Measurements from ENCODE around the gene CXCR4. TPM values are rescaled to one million over a fixed set of nuclear protein-coding genes. Genes with fewer than 3 reads are reported as not detected.
A peak's percentile ranks its signal among the peaks of the same experiment; 100 is the strongest.

Gene CXCR4
- total RNA-seq, 1 experiment from 2014 or later: 4.5 TPM

DNA sequence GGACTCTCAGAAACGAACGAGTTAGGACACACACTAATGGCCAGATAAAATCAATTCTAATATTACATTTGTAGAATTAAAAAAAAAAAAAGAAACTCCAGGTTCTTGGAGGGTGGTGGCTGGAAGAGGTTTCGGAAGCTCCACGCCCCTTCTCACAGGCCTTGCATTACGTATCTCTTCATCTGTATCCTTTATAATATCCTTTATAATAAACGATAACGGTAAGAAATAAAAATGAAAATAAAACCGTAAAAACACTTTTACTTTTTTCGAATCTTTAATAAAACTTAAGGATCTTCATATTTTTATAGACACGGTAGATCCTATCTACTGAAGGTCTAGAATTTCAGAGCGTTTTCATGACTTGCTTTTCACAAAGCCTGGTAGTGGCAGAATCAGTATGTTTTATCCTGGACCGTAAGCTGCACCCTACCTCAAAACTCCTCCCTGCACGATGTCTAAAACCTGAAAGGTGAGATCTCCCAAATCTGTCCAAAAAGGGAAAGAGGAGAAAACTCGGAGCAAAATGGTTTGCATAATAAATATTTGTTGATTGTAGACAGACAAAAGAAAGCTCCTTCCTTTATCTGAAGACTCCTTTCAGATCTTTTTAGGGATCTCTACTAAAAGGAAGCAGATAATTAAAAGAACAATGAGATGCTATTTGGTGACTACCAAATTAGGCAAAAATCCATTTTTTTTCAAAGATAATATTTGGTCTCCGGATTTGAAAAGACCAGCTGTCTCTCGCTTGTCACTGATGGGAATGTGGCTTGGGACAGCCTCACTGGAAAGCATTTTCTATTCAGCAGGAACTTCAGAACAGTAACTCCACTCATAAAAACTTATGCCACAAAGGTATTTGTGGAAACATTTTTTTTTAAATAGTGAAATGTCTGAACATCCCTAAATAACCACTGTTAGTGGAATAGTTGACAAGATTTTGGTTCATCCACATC is 2.0 kb upstream of the CXCR4 start:
- in situ Hi-C loops (cut with HindIII; ENCODE audit: low pct_unique_long_range_greater_than_20kb, low sequenced_read_pairs): no loop called here
- no peak for DNase-seq (ENCODE audit: low read depth, low spot score)

DNA sequence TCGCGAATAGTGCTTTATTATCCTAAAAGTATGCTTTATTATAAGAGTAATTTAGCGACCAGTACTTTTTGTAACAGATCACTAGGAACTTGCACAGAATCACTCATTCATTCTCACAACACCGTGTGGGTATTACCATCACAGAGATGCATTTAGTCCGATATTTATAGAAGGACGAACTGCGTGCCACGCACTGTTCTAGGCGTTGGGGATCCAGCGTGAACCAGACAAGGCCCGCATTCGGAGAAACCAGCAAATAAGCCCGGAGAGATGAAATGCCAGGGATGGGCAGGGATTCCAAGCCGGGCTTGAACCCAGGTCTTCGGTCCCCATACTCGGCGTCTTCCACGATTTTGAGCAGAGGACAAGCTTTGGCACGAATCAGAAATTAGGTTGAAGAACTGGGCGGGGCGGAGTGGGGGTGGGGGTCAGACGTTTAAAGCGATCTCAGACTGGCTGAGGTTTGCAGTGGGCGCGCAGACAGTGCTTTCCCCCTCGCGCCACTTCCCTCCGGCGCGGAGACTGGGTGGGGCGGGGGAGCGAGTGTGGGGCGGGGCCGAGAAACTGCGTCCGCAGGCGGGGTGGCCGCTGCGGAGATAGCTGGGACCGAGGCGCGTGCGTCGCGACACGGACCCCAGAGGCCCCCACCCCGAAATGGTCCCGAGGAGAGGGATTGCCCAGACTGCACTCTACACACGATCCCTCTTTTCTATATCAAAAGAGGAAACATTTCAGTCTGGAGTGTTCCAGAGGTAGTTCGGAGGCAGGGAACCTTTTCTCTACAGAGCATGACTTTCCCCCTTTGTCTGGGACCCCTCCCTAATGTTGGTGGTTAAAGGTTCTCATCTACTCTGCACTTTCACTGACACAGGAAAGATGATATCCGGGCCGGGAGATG is 1.1 kb upstream of the CXCR4 start:
- in situ Hi-C loops (cut with HindIII; ENCODE audit: low pct_unique_long_range_greater_than_20kb, low sequenced_read_pairs): no loop called here
- no peak for DNase-seq (ENCODE audit: low read depth, low spot score)

DNA sequence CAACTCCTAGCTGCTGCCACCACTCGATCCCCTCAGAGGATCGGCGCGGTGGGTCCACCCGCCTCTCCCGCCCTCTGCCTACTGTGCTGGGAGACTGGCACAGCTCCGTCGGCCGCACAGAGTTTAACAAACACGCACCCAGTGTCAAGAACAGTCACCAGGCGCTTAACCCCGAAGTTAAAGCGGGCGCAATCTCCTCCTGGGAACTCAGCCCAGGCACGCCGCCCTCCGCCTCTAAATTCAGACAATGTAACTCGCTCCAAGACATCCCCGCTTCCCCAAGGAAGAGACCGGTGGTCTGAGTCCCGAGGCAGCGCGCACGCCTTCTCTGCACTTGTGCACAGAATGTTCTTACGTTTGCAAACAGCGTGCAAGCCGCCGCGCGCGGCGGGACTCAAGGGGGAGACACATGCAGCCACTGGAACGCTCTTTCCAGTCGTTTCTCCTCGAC is 533 bp downstream of the CXCR4 start:
- DNase-seq (ENCODE audit: low read depth, low spot score): peak; percentile 4

GRCh38 chr2:136116813-136117390 is 1.0 kb downstream of the CXCR4 start:
- in situ Hi-C loops (cut with HindIII; ENCODE audit: low pct_unique_long_range_greater_than_20kb, low sequenced_read_pairs): no loop called here
- DNase-seq (ENCODE audit: low read depth, low spot score): no peak

More for the DNA sequence above, 533 bp downstream of the CXCR4 start:
- in situ Hi-C loops (cut with HindIII; ENCODE audit: low pct_unique_long_range_greater_than_20kb, low sequenced_read_pairs): no loop called here

DNA sequence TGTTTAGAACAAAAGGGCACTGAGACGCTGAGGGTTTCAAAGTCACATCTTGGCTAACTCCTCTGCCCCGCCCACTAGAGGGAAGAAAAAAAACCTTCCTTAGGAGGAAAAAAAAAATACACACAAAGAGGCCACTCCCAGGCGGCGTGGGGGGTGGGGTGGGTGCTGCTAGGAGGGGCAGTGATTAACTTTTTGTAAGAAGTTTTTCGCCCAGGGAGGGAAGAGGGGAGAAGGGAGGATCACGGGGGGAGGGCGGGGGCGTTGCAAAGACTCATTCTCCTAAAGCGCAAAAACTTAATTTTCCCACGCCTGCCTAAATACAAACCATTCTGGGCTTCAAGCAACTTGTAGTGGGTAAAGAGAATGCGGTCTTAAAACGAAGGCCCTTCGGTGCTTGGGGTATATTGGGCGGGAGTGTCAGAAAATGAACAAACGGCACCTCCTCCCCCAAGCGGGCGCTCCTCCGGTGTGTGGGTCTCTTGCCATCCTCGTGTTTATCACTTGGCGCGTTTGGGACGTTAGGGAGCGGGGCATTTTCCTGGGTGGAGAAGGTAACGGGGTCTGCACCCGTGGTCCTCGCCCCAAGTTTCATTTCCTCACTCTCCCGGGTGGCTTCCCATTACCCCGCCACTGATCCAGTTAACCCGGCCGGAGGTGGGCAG is 1.7 kb downstream of the CXCR4 start:
- DNase-seq (ENCODE audit: low read depth, low spot score): peak; percentile 45
- in situ Hi-C loops (cut with HindIII; ENCODE audit: low pct_unique_long_range_greater_than_20kb, low sequenced_read_pairs): no loop called here

DNA sequence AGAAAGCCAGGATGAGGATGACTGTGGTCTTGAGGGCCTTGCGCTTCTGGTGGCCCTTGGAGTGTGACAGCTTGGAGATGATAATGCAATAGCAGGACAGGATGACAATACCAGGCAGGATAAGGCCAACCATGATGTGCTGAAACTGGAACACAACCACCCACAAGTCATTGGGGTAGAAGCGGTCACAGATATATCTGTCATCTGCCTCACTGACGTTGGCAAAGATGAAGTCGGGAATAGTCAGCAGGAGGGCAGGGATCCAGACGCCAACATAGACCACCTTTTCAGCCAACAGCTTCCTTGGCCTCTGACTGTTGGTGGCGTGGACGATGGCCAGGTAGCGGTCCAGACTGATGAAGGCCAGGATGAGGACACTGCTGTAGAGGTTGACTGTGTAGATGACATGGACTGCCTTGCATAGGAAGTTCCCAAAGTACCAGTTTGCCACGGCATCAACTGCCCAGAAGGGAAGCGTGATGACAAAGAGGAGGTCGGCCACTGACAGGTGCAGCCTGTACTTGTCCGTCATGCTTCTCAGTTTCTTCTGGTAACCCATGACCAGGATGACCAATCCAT is 2.7 kb downstream of the CXCR4 start:
- DNase-seq (ENCODE audit: low read depth, low spot score): no peak
- in situ Hi-C loops (cut with HindIII; ENCODE audit: low pct_unique_long_range_greater_than_20kb, low sequenced_read_pairs): no loop called here

GRCh38 chr2:136114382-136114781 is 3.6 kb downstream of the CXCR4 start:
- in situ Hi-C loops (cut with HindIII; ENCODE audit: low pct_unique_long_range_greater_than_20kb, low sequenced_read_pairs): no loop called here
- DNase-seq (ENCODE audit: low read depth, low spot score): no peak

DNA sequence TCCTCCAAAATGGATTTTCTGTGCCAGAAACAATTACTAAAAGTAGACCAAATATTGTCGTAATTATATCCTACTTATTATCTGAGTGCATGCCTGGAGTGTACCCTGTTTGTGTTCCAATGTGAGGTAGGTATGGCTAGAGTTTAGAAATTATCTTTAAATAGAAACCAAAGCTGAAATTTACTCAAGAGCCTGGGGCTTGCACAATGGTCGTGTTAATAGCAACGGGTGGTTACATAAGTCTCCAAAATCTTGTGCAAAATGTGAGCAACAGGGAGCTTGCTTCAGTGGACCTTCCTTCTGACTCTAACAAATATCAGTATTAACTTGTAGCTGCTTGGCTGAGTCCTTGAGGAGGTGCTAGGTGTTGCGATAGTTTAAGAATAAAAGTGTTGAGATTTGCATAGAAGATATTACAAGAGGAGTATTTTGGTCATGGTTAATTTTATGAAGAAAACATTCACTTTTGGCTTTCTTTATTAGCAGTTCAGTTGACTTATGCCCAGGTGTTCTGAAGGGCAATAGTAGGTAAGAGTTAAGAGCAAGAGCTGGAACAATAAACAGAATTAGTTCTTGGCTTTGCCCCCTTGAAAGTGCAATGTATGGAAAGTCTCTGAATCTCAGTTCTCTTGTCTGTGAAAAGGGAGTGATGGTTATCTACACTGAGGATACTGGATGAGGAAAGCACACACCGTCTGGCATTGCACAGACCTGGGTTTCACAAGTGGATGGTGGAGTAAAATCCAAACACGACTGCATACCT is 4.6 kb downstream of the CXCR4 start:
- DNase-seq (ENCODE audit: low read depth, low spot score): no peak
- in situ Hi-C loops (cut with HindIII; ENCODE audit: low pct_unique_long_range_greater_than_20kb, low sequenced_read_pairs): no loop called here

DNA sequence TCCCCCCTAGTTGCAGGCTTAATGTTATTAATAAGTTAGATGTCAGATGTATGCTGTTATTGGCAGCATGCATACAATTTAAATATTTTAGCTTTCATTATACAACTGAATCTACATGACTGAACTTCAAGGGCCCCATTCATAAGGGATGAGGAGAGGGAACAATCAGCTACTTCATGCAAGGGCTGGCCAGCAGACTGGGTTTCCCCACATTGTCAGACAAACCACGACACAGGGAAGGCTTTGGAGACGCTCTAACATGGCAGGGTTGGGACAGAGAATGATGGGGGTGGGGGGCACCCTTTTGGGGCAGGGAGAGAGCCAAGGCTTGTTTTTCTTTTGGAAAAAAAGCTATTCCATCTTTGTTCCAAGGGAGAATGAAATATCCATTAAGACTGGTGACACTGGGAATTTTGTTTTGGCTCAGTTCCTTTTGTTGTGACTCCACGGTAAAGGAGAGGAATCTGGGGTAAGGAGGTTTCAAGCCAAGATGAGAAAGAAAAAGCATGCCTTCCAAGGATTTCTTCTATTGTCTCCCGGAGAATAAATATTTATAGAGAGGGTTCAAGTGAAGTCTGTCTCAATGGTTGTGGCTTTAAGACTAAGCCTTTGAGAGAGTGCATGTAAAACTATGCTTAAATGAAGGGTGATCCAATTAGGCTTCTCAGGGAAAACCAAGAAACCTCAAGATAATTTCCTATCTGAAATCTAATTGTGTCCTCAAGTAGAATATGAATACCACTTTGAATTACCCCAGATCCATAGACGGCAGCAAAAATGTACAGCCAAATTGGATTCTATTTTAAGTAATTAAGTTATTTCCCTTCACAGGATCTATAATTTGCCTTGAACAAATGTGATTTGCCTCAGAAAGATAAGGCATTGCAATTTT is 5.4 kb downstream of the CXCR4 start:
- DNase-seq (ENCODE audit: low read depth, low spot score): peak; percentile 60
- in situ Hi-C loops (cut with HindIII; ENCODE audit: low pct_unique_long_range_greater_than_20kb, low sequenced_read_pairs): no loop called here

- in situ Hi-C loops (cut with HindIII; ENCODE audit: low pct_unique_long_range_greater_than_20kb, low sequenced_read_pairs): no loop called here
- DNase-seq (ENCODE audit: low read depth, low spot score): no peak
Measured at GRCh38 chr2:136111711-136112110, 6.2 kb downstream of the CXCR4 start.

GRCh38 chr2:136110526-136110925 is 7.4 kb downstream of the CXCR4 start:
- no peak for DNase-seq (ENCODE audit: low read depth, low spot score)
- in situ Hi-C loops (cut with HindIII; ENCODE audit: low pct_unique_long_range_greater_than_20kb, low sequenced_read_pairs): no loop called here

DNA sequence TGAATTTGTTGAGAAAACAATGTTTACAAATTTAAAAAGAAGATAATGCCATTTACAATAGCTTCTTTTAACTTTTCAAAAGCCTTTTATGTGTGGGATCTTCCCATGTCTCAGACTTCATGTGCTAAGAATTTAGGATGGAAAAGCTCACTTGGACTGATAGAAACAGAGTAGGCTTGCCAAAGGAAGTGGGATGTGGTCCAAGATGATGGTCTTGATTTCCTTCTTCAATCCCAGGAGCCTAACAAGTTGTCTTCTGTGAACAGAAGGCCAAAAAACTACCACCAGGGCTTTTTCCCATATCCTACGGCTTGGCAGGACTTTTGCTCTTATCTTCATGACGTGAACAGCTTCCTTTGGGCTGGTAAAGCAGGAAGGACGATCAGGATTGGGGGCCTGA is 9.5 kb downstream of the CXCR4 start:
- in situ Hi-C loops (cut with HindIII; ENCODE audit: low pct_unique_long_range_greater_than_20kb, low sequenced_read_pairs): no loop called here
- no peak for DNase-seq (ENCODE audit: low read depth, low spot score)

GRCh38 chr2:136107051-136108033 is 10.6 kb downstream of the CXCR4 start:
- no peak for DNase-seq (ENCODE audit: low read depth, low spot score)
- in situ Hi-C loops (cut with HindIII; ENCODE audit: low pct_unique_long_range_greater_than_20kb, low sequenced_read_pairs): no loop called here

- in situ Hi-C loops (cut with HindIII; ENCODE audit: low pct_unique_long_range_greater_than_20kb, low sequenced_read_pairs): no loop called here
- no peak for DNase-seq (ENCODE audit: low read depth, low spot score)
Measured at GRCh38 chr2:136106505-136106904, 11.4 kb downstream of the CXCR4 start.

GRCh38 chr2:136104977-136105376 is 13.0 kb downstream of the CXCR4 start:
- in situ Hi-C loops (cut with HindIII; ENCODE audit: low pct_unique_long_range_greater_than_20kb, low sequenced_read_pairs): no loop called here
- DNase-seq (ENCODE audit: low read depth, low spot score): no peak

Measured in SK-MEL-5 (cell line).